Measurements from ENCODE around the gene DNAJB4. TPM values are rescaled to one million over a fixed set of nuclear protein-coding genes. Genes with fewer than 3 reads are reported as not detected.

Gene DNAJB4
- total and polyA plus RNA-seq, 2 experiments from 2014 or later = 12.4 to 12.9 TPM

DNA sequence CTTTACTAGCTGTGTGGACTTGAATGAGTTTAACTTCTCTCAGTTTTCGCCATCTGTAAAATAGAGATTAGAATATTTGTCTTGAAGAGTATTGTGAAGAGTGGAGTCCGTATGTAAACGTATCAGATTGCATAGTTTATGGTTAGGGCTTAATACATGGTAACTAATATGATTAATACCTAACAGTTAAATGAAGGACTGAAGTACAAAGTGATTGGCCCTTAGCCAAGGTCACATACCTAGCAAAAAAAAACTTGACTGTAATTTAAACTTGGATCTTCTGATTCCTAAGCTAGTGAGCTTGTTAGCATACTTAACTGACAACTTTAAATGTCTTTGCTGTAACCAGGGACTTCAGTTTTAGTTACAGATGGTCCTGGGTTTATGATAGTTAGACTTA lies 42.9 kb downstream of the DNAJB4 start:
- H3K4me3 Mint-ChIP-seq = no peak overlapping the region; the same call in 2 of the 3 replicates
- no peak for ATAC-seq
- Histone ChIP-seq H3K27ac (ENCODE audit: low read depth) (no peak overlapping the region), H3K27me3 (ENCODE audit: insufficient read depth) (peaks cover 42% of the 10 kb centered on the region), H3F3A (replicated peaks; ENCODE audit: low read depth) (0 out of 2 replicates have a peak, but pooled peaks cover 4% of the 10 kb centered on the region), H2AFZ (no peak overlapping the region), H3K79me2 (replicated peaks; ENCODE audit: insufficient read depth) (no peaks in the 10 kb centered on the region), H3K4me1 (ENCODE audit: insufficient read depth) (peaks cover 22% of the 10 kb centered on the region), H3K4me2 (no peak overlapping the region), H3K4me3 (no peak overlapping the region), H3K9me2 (ENCODE audit: insufficient read depth) (no peaks in the 10 kb centered on the region), H3K36me3 (ENCODE audit: insufficient read depth) (no peaks in the 10 kb centered on the region), H4K20me1 (replicated peaks; ENCODE audit: insufficient read depth) (no peaks in the 10 kb centered on the region)
- H3K9me3 Mint-ChIP-seq = no peaks in the 10 kb centered on the region
- H3K27me3 Mint-ChIP-seq (ENCODE audit: insufficient read depth, low read depth, poor library complexity) = peaks cover 23% of the 10 kb centered on the region
- TF ChIP-seq ZNF114 (CRISPR knock-in tag; IDR thresholded peaks at IDR 0.05) = no peak
- TF ChIP-seq JUNB (IDR thresholded peaks at IDR 0.05; ENCODE audit: unreplicated experiment) = no peak
- TF ChIP-seq NANOG (IDR thresholded peaks at IDR 0.05; ENCODE audit: borderline replicate concordance) = no peak
- no peak for TF ChIP-seq EZH2 (IDR thresholded peaks at IDR 0.05; ENCODE audit: low read depth, unreplicated experiment)
- TF ChIP-seq CTCF (conservative IDR thresholded peaks at IDR 0.05; ENCODE audit: low read depth in 2 of 2) = no peak
- no peak for TF ChIP-seq STAT1 (IDR thresholded peaks at IDR 0.05; ENCODE audit: unreplicated experiment)
- TF ChIP-seq, protein P1, sequence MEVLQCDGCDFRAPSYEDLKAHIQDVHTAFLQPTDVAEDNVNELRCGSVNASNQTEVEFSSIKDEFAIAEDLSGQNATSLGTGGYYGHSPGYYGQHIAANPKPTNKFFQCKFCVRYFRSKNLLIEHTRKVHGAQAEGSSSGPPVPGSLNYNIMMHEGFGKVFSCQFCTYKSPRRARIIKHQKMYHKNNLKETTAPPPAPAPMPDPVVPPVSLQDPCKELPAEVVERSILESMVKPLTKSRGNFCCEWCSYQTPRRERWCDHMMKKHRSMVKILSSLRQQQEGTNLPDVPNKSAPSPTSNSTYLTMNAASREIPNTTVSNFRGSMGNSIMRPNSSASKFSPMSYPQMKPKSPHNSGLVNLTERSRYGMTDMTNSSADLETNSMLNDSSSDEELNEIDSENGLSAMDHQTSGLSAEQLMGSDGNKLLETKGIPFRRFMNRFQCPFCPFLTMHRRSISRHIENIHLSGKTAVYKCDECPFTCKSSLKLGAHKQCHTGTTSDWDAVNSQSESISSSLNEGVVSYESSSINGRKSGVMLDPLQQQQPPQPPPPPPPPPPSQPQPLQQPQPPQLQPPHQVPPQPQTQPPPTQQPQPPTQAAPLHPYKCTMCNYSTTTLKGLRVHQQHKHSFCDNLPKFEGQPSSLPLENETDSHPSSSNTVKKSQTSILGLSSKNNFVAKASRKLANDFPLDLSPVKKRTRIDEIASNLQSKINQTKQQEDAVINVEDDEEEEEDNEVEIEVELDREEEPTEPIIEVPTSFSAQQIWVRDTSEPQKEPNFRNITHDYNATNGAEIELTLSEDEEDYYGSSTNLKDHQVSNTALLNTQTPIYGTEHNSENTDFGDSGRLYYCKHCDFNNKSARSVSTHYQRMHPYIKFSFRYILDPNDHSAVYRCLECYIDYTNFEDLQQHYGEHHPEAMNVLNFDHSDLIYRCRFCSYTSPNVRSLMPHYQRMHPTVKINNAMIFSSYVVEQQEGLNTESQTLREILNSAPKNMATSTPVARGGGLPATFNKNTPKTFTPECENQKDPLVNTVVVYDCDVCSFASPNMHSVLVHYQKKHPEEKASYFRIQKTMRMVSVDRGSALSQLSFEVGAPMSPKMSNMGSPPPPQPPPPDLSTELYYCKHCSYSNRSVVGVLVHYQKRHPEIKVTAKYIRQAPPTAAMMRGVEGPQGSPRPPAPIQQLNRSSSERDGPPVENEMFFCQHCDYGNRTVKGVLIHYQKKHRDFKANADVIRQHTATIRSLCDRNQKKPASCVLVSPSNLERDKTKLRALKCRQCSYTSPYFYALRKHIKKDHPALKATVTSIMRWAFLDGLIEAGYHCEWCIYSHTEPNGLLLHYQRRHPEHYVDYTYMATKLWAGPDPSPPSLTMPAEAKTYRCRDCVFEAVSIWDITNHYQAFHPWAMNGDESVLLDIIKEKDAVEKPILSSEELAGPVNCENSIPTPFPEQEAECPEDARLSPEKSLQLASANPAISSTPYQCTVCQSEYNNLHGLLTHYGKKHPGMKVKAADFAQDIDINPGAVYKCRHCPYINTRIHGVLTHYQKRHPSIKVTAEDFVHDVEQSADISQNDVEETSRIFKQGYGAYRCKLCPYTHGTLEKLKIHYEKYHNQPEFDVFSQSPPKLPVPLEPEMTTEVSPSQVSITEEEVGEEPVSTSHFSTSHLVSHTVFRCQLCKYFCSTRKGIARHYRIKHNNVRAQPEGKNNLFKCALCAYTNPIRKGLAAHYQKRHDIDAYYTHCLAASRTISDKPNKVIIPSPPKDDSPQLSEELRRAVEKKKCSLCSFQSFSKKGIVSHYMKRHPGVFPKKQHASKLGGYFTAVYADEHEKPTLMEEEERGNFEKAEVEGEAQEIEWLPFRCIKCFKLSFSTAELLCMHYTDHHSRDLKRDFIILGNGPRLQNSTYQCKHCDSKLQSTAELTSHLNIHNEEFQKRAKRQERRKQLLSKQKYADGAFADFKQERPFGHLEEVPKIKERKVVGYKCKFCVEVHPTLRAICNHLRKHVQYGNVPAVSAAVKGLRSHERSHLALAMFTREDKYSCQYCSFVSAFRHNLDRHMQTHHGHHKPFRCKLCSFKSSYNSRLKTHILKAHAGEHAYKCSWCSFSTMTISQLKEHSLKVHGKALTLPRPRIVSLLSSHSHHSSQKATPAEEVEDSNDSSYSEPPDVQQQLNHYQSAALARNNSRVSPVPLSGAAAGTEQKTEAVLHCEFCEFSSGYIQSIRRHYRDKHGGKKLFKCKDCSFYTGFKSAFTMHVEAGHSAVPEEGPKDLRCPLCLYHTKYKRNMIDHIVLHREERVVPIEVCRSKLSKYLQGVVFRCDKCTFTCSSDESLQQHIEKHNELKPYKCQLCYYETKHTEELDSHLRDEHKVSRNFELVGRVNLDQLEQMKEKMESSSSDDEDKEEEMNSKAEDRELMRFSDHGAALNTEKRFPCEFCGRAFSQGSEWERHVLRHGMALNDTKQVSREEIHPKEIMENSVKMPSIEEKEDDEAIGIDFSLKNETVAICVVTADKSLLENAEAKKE (CRISPR knock-in tag; IDR thresholded peaks at IDR 0.05) = no peak
- TF ChIP-seq ZNF331 (CRISPR knock-in tag; IDR thresholded peaks at IDR 0.05; ENCODE audit: low read depth) = no peak
- no peak for TF ChIP-seq CREB1 (CRISPR knock-in tag; IDR thresholded peaks at IDR 0.05; ENCODE audit: low read depth)
- TF ChIP-seq, protein P2, sequence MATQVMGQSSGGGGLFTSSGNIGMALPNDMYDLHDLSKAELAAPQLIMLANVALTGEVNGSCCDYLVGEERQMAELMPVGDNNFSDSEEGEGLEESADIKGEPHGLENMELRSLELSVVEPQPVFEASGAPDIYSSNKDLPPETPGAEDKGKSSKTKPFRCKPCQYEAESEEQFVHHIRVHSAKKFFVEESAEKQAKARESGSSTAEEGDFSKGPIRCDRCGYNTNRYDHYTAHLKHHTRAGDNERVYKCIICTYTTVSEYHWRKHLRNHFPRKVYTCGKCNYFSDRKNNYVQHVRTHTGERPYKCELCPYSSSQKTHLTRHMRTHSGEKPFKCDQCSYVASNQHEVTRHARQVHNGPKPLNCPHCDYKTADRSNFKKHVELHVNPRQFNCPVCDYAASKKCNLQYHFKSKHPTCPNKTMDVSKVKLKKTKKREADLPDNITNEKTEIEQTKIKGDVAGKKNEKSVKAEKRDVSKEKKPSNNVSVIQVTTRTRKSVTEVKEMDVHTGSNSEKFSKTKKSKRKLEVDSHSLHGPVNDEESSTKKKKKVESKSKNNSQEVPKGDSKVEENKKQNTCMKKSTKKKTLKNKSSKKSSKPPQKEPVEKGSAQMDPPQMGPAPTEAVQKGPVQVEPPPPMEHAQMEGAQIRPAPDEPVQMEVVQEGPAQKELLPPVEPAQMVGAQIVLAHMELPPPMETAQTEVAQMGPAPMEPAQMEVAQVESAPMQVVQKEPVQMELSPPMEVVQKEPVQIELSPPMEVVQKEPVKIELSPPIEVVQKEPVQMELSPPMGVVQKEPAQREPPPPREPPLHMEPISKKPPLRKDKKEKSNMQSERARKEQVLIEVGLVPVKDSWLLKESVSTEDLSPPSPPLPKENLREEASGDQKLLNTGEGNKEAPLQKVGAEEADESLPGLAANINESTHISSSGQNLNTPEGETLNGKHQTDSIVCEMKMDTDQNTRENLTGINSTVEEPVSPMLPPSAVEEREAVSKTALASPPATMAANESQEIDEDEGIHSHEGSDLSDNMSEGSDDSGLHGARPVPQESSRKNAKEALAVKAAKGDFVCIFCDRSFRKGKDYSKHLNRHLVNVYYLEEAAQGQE (IDR thresholded peaks at IDR 0.05; ENCODE audit: unreplicated experiment) = no peak
- no peak for TF ChIP-seq POLR2AphosphoS5 (IDR thresholded peaks at IDR 0.05; ENCODE audit: low read depth)
- no peak for TF ChIP-seq EZH2phosphoT487 (IDR thresholded peaks at IDR 0.05; ENCODE audit: unreplicated experiment)
- peaks cover 25% of the 10 kb centered on the region for H3K4me1 Mint-ChIP-seq
- DNase-seq (ENCODE audit: low spot score) = no peak
- H3K27ac Mint-ChIP-seq = no peak overlapping the region
- H3K36me3 Mint-ChIP-seq (ENCODE audit: low read depth) = no peaks in the 10 kb centered on the region

Data from GM23338 (cell line).